Vagina (tissue), 2 donors: Measurements from ENCODE around the gene PACRG. TPM values are rescaled to one million over a fixed set of nuclear protein-coding genes. Genes with fewer than 3 reads are reported as not detected.

Source experiments
- DNase-seq, 2 donors: peaks; one replicate each; pipeline ENCODE4 v3.0.0-alpha.2; 2017; ENCODE audit errors: extremely low spot score in 2 of 2
- H3K27ac ChIP-seq: fragments of 200-600 bp; sonication (generic); one replicate; pipeline ENCODE4 v1.5.1; 2019
- H3K27me3 ChIP-seq: fragments of 200-600 bp; sonication (generic); one replicate; pipeline ENCODE4 v1.5.1; 2019
- H3K36me3 ChIP-seq, 2 donors: fragments of 200-600 bp; sonication (generic); one replicate each; pipeline ENCODE4 v1.5.1; 2017 to 2019
- H3K4me1 ChIP-seq: fragments of 200-600 bp; sonication (generic); one replicate; pipeline ENCODE4 v1.5.1; 2019
- H3K4me3 ChIP-seq, 2 donors: fragments of 200-600 bp; sonication (generic); 1 replicate in 1 of 2; 2 replicates in 1 of 2; pipeline ENCODE4 v1.5.1; 2016 to 2019
- H3K9me3 ChIP-seq: fragments of 200-600 bp; sonication (generic); one replicate; pipeline ENCODE4 v1.5.1; 2019
- POLR2A ChIP-seq, 2 donors: fragments of 450-650 bp; IDR thresholded peaks; one replicate each; pipeline ENCODE4 v1.6.1; 2017; ENCODE audit warnings: antibody characterized with exemption in 2 of 2, mild to moderate bottlenecking in 2 of 2, moderate library complexity in 2 of 2
- POLR2AphosphoS5 ChIP-seq, 2 donors: sonication (generic); formaldehyde crosslinking; IDR thresholded peaks; one replicate each; pipeline ENCODE4 v1.9.0; 2017; ENCODE audit warnings: antibody characterized with exemption in 2 of 2, mild to moderate bottlenecking in 2 of 2, low read depth in 1 of 2; ENCODE audit not compliant: insufficient read depth in 1 of 2
- intact Hi-C: fragments of 100-400 bp; cut with DNase I; formaldehyde crosslinking; loops from one replicate; pipeline ENCODE4 v1.15.1; 2023
- total RNA-seq: library from RNA; depleted of rRNA; stranded (reverse); fragments of >200 nt; gene quantifications from one replicate; pipeline ENCODE4 v1.2.3, GENCODE V29; 2016
- TF ChIP-seq, protein P1 (sequence below), 3 experiments: fragments of 450-650 bp in 2 of 3; fragments of 200-600 bp in 1 of 3; sonication (generic) in 1 of 3; IDR thresholded peaks; one replicate each; pipeline ENCODE4 v1.5.1; 2017 to 2019; ENCODE audit warnings: antibody characterized with exemption in 3 of 3, mild to moderate bottlenecking in 2 of 3, moderate library complexity in 2 of 3

The PACRG gene
- total RNA-seq, 1 donor from 2014 or later = not detected

DNA sequence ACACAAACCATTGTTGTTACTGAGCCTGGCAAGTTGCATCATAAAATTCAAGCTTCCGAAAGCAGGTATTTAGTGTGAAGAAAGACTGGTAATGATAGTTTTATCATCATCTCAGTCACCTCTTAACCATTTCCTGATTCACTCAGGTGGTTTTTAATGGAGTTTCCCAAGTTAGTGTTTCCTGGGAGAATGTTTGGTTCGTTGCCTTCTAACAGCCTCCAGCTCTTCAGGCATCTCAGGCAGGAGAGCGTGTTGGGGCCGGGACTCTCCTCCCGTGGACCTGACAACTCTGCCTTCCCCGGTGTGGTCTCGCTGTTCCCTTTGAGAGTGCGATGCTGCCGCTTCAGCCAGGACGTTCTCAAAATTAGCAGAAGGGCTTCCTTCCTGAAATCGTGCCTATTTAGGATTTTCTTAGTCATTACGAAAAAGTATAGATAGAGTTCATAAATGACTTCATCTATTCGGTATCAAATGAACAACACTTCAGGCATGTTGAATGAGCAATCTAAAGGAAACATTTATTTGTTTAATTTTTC lies 581.8 kb downstream of the PACRG start:
- Histone ChIP-seq H3K9me3 (no peaks in the 10 kb centered on the region), H3K4me1 (no peaks in the 10 kb centered on the region), H3K27me3 (no peaks in the 10 kb centered on the region), H3K4me3 (no peak overlapping the region), H3K27ac (no peak overlapping the region), H3K36me3 (no peaks in the 10 kb centered on the region)
- intact Hi-C loops = no loop called here
- no peak for TF ChIP-seq POLR2AphosphoS5 (IDR thresholded peaks at IDR 0.05; ENCODE audit: insufficient read depth in 1 of 2, low read depth in 1 of 2)
- TF ChIP-seq, protein P1, sequence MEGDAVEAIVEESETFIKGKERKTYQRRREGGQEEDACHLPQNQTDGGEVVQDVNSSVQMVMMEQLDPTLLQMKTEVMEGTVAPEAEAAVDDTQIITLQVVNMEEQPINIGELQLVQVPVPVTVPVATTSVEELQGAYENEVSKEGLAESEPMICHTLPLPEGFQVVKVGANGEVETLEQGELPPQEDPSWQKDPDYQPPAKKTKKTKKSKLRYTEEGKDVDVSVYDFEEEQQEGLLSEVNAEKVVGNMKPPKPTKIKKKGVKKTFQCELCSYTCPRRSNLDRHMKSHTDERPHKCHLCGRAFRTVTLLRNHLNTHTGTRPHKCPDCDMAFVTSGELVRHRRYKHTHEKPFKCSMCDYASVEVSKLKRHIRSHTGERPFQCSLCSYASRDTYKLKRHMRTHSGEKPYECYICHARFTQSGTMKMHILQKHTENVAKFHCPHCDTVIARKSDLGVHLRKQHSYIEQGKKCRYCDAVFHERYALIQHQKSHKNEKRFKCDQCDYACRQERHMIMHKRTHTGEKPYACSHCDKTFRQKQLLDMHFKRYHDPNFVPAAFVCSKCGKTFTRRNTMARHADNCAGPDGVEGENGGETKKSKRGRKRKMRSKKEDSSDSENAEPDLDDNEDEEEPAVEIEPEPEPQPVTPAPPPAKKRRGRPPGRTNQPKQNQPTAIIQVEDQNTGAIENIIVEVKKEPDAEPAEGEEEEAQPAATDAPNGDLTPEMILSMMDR (IDR thresholded peaks at IDR 0.05) = no peak
- TF ChIP-seq POLR2A (IDR thresholded peaks at IDR 0.05) = no peak
- DNase-seq = peak in 1 of 2 donors; percentile 18

DNA sequence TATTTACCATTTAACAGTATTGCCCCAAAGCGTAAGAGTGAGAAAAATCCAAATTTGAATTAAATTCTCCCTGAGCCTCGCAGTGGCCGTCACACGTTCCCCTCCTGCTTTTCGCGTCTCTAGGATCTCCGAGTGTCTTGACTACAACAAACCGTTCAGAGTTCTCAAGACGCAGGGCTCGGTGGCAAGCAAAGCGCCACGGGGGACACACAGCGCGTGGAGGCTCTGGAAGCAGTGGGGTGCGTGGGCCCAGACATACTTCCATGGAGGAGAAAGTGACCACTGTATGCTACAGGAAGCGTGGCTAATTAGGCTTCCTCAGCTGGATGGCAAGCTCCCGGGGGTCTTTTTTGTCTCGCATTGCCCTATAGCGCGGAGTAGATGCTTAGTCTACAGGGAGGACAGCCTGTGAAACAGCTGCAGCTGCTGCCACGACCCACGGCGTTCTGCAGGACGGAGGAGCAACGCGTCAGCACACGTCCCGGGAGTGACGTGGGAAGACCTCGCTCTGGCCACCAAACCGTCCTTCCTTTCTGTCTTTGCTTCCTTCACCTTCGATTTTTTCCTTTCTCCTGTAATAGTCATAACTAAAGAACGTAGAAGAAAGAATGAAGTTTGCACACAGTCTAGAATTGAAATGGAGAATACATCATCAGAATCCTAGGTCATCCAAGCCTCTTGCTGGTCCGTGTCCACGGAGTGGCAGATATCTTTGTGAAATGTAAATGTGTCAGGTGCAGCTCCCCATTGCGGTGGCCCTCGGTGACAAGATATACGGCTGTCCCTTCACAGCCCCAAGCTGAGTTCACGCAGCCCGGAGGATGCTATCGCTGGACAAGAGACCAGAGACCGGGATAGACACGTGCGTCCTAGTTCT lies 582.6 kb downstream of the PACRG start:
- H3K4me3 ChIP-seq = no peak overlapping the region
- no peaks in the 10 kb centered on the region for H3K36me3 ChIP-seq
- no peak overlapping the region for H3K27ac ChIP-seq
- TF ChIP-seq, protein P1 (IDR thresholded peaks at IDR 0.05) = no peak
- TF ChIP-seq POLR2AphosphoS5 (IDR thresholded peaks at IDR 0.05; ENCODE audit: insufficient read depth in 1 of 2, low read depth in 1 of 2) (no peak), POLR2A (IDR thresholded peaks at IDR 0.05) (no peak)
- intact Hi-C loops = no loop called here
- no peaks in the 10 kb centered on the region for H3K9me3 ChIP-seq
- no peaks in the 10 kb centered on the region for H3K4me1 ChIP-seq
- DNase-seq = peak in 1 of 2 donors; percentile 70
- no peaks in the 10 kb centered on the region for H3K27me3 ChIP-seq

DNA sequence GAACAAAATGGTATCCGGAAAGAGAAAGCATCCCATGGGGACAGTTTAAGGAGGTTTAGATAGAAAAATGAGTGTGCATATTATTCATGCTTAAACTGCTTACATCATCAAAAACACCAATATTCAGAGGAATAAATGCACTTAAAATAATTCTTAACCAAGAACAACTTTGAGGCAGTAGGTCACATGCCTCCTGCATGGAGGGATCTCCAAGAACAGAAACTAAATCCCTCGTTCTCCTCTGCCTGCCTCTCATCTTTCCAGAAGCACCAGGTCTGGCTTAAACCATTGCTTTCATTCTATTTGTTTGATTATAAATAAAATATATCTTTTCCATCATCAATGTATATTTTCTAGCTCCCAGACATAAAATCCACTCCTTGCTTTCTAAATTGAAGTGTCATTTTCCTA lies 583.2 kb downstream of the PACRG start:
- DNase-seq = no peak
- H3K4me3 ChIP-seq = no peak overlapping the region
- H3K4me1 ChIP-seq = no peaks in the 10 kb centered on the region
- no peak overlapping the region for H3K27ac ChIP-seq
- no peaks in the 10 kb centered on the region for H3K9me3 ChIP-seq
- TF ChIP-seq POLR2AphosphoS5 (IDR thresholded peaks at IDR 0.05; ENCODE audit: insufficient read depth in 1 of 2, low read depth in 1 of 2) (no peak), POLR2A (IDR thresholded peaks at IDR 0.05) (no peak)
- TF ChIP-seq, protein P1 (IDR thresholded peaks at IDR 0.05) = no peak
- H3K36me3 ChIP-seq = no peaks in the 10 kb centered on the region
- H3K27me3 ChIP-seq = no peaks in the 10 kb centered on the region
- intact Hi-C loops = no loop called here

DNA sequence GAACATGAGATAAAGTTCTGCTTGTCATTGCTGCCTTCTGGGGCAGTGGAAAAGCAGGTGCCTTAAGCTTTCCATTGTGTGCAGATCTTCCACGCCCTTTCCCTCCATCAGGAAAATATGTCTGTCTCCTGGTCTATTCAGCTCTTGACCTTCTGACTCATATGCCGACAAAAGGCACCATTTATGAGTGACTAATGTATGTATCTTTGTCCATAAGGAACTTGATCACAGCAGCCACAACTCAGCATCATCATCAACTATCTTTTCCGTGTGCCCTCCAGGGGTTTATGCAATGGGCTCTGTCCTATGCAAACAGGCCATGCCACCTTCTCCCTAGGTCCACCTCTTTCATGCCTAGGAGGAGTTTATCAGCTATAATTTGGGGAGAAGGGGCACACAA lies 584.1 kb downstream of the PACRG start:
- TF ChIP-seq POLR2A (IDR thresholded peaks at IDR 0.05) (no peak), POLR2AphosphoS5 (IDR thresholded peaks at IDR 0.05; ENCODE audit: insufficient read depth in 1 of 2, low read depth in 1 of 2) (no peak)
- TF ChIP-seq, protein P1 (IDR thresholded peaks at IDR 0.05) = no peak
- peak in 1 of 2 donors; percentile 11 for DNase-seq

DNA sequence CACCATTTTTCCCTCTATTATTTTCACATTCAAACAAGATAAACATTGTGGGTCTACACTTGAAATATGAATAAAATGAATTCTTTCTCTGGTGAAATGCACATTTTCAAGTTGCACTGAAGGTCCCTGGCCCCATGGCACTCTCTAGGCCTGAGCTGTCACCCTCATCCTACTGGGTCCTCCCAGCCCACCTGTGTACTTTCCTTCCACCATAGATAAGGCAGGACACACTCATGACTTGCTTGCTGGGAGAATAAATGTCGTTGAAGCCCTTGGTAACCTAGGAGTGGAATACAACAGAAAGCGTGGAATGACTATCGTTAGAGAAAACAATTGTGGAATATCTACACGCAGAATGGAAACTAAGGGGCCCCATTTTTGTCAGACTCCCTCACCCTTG lies 585.8 kb downstream of the PACRG start:
- Histone ChIP-seq H3K27me3 (no peaks in the 10 kb centered on the region), H3K4me3 (no peak overlapping the region), H3K9me3 (no peaks in the 10 kb centered on the region), H3K27ac (no peak overlapping the region), H3K36me3 (no peaks in the 10 kb centered on the region), H3K4me1 (no peaks in the 10 kb centered on the region)
- intact Hi-C loops = no loop called here
- no peak for TF ChIP-seq POLR2A (IDR thresholded peaks at IDR 0.05)
- TF ChIP-seq, protein P1 (IDR thresholded peaks at IDR 0.05) = no peak
- no peak for TF ChIP-seq POLR2AphosphoS5 (IDR thresholded peaks at IDR 0.05; ENCODE audit: insufficient read depth in 1 of 2, low read depth in 1 of 2)
- peak in 1 of 2 donors; percentile 61 for DNase-seq

More for the DNA sequence above, 584.1 kb downstream of the PACRG start:
- Histone ChIP-seq H3K27me3 (no peaks in the 10 kb centered on the region), H3K9me3 (no peaks in the 10 kb centered on the region), H3K36me3 (no peaks in the 10 kb centered on the region), H3K27ac (no peak overlapping the region), H3K4me3 (no peak overlapping the region), H3K4me1 (no peaks in the 10 kb centered on the region)
- intact Hi-C loops = no loop called here
